ENCODE data around the gene FGD6.

GRCh38 chr12:95248604-95249360 lies 31.5 kb upstream of the FGD6 start:
- TF ChIP-seq CTCF (IDR thresholded peaks at IDR 0.05) = no peak
- no peak for TF ChIP-seq POLR2A (IDR thresholded peaks at IDR 0.05)
